ENCODE data around the gene FAM163B. TPM values are rescaled to one million over a fixed set of nuclear protein-coding genes. Genes with fewer than 3 reads are reported as not detected.

Gene FAM163B
- polyA plus RNA-seq, 1 of the 3 experiments (the other 2 are of a cell fraction), result 0.05 TPM

DNA sequence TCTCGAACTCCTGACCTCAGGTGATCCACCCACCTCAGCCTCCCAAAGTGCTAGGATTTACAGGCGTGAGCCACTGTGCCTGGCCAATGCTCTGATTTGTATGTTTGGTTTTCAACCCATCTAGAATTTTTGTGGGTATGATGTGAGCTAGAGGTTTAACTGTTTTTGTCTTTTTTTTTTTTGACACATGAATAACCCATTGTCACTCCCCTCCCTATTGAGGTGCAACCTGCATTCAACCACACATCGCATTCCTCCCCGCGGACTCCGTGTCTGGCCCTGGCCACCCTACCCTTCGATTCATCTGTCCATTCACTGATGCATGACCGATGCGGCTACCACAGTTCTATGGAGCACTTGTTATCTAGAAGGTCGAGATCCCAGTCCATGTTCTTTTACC lies 9.5 kb upstream of the FAM163B start:
- Histone ChIP-seq H3F3A (replicated peaks; ENCODE audit: insufficient read depth) (no peaks in the 10 kb centered on the region), H3K27me3 (ENCODE audit: insufficient read depth) (peaks cover 21% of the 10 kb centered on the region; the same call in 1 of the 2 replicates), H4K20me1 (ENCODE audit: insufficient read depth) (no peaks in the 10 kb centered on the region), H2AFZ (ENCODE audit: low read depth) (no peak overlapping the region), H3K4me2 (no peak overlapping the region), H3K9me2 (no peaks in the 10 kb centered on the region), H3K79me2 (ENCODE audit: insufficient read depth) (no peaks in the 10 kb centered on the region), H3K36me3 (replicated peaks in 1 of 2; ENCODE audit: control insufficient read depth in 1 of 2, insufficient read depth in 2 of 2, low read length in 1 of 2) (no peaks in the 10 kb centered on the region), H3K4me1 (ENCODE audit: control insufficient read depth in 1 of 2, insufficient read depth in 2 of 2, low read depth in 1 of 2, low read length in 1 of 2) (peaks cover 0 to 39% of the 10 kb centered on the region in 2 experiments; a peak in 1 of 4 replicates), H3K4me3 (ENCODE audit: low read depth in 2 of 2, low read length in 1 of 2) (no peak overlapping the region), H3K27ac (ENCODE audit: low read depth in 2 of 2, low read length in 1 of 2) (no peak overlapping the region), H3K9me3 (no peaks in the 10 kb centered on the region), H3K9ac (no peak overlapping the region)
- no peak for DNase-seq
- TF ChIP-seq ELF1 (IDR thresholded peaks at IDR 0.05) (no peak), YY1 (IDR thresholded peaks at IDR 0.05; ENCODE audit: low read depth) (no peak), MXI1 (IDR thresholded peaks at IDR 0.05; ENCODE audit: low read depth, low read length) (no peak), FOXJ3 (CRISPR knock-in tag; IDR thresholded peaks at IDR 0.05) (no peak), POLR2AphosphoS5 (IDR thresholded peaks at IDR 0.05; ENCODE audit: low read depth, low read length) (no peak), TEAD4 (IDR thresholded peaks at IDR 0.05; ENCODE audit: borderline replicate concordance, insufficient read depth) (no peak), GATA2 (CRISPR knock-in tag; IDR thresholded peaks at IDR 0.05) (no peak), RAD21 (IDR thresholded peaks at IDR 0.05; ENCODE audit: low read length) (no peak), TCF12 (IDR thresholded peaks at IDR 0.05) (no peak), NFIC (IDR thresholded peaks at IDR 0.05; ENCODE audit: borderline replicate concordance) (no peak), MEF2A (IDR thresholded peaks at IDR 0.05; ENCODE audit: borderline replicate concordance, low read depth) (no peak)
- TF ChIP-seq, protein P1, sequence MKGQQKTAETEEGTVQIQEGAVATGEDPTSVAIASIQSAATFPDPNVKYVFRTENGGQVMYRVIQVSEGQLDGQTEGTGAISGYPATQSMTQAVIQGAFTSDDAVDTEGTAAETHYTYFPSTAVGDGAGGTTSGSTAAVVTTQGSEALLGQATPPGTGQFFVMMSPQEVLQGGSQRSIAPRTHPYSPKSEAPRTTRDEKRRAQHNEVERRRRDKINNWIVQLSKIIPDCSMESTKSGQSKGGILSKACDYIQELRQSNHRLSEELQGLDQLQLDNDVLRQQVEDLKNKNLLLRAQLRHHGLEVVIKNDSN (IDR thresholded peaks at IDR 0.05; ENCODE audit: borderline replicate concordance, low read depth), result no peak
- TF ChIP-seq, protein P2, sequence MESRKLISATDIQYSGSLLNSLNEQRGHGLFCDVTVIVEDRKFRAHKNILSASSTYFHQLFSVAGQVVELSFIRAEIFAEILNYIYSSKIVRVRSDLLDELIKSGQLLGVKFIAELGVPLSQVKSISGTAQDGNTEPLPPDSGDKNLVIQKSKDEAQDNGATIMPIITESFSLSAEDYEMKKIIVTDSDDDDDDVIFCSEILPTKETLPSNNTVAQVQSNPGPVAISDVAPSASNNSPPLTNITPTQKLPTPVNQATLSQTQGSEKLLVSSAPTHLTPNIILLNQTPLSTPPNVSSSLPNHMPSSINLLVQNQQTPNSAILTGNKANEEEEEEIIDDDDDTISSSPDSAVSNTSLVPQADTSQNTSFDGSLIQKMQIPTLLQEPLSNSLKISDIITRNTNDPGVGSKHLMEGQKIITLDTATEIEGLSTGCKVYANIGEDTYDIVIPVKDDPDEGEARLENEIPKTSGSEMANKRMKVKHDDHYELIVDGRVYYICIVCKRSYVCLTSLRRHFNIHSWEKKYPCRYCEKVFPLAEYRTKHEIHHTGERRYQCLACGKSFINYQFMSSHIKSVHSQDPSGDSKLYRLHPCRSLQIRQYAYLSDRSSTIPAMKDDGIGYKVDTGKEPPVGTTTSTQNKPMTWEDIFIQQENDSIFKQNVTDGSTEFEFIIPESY (IDR thresholded peaks at IDR 0.05; ENCODE audit: borderline replicate concordance, low read depth), result no peak
- TF ChIP-seq, protein P3, sequence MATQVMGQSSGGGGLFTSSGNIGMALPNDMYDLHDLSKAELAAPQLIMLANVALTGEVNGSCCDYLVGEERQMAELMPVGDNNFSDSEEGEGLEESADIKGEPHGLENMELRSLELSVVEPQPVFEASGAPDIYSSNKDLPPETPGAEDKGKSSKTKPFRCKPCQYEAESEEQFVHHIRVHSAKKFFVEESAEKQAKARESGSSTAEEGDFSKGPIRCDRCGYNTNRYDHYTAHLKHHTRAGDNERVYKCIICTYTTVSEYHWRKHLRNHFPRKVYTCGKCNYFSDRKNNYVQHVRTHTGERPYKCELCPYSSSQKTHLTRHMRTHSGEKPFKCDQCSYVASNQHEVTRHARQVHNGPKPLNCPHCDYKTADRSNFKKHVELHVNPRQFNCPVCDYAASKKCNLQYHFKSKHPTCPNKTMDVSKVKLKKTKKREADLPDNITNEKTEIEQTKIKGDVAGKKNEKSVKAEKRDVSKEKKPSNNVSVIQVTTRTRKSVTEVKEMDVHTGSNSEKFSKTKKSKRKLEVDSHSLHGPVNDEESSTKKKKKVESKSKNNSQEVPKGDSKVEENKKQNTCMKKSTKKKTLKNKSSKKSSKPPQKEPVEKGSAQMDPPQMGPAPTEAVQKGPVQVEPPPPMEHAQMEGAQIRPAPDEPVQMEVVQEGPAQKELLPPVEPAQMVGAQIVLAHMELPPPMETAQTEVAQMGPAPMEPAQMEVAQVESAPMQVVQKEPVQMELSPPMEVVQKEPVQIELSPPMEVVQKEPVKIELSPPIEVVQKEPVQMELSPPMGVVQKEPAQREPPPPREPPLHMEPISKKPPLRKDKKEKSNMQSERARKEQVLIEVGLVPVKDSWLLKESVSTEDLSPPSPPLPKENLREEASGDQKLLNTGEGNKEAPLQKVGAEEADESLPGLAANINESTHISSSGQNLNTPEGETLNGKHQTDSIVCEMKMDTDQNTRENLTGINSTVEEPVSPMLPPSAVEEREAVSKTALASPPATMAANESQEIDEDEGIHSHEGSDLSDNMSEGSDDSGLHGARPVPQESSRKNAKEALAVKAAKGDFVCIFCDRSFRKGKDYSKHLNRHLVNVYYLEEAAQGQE (IDR thresholded peaks at IDR 0.05; ENCODE audit: low read depth, low read length), result no peak
- 61% methylated on average over 10 of the region's 10 CpGs for WGBS (ENCODE audit: low lambda C conversion rate)
- ChIA-PET CTCF (interaction anchor here (1.3 kb wide), 1 partner anchor 14 kb away, joined by 4 read pairs; no protein-coding TSS in a partner anchor), POLR2A (interaction anchor here (1.1 kb wide), 1 partner anchor 10 kb away, joined by 3 read pairs; no protein-coding TSS in a partner anchor)

Measured in SK-N-SH (cell line).